H9 (cell line): ENCODE data around the gene ADCY5. TPM values are rescaled to one million over a fixed set of nuclear protein-coding genes. Genes with fewer than 3 reads are reported as not detected.
A peak's percentile ranks its signal among the peaks of the same experiment; 100 is the strongest.

Source experiments
- DNase-seq: peaks from one replicate; pipeline ENCODE4 v3.0.0-alpha.2; 2017
- H2AFZ ChIP-seq: one replicate; pipeline ENCODE4 v1.6.1; 2013; ENCODE audit warnings: mild to moderate bottlenecking, low read length, control low read depth, moderate library complexity
- H2AK5ac ChIP-seq: 2 replicates; pipeline ENCODE4 v1.6.1; 2013; ENCODE audit warnings: low read length, control low read depth, mixed read lengths; ENCODE audit not compliant: insufficient read length
- H2BK120ac ChIP-seq: one replicate; pipeline ENCODE4 v1.6.1; 2013; ENCODE audit warnings: low read depth, mild to moderate bottlenecking, low read length, control low read depth, inconsistent platforms; ENCODE audit not compliant: poor library complexity, severe bottlenecking
- H2BK12ac ChIP-seq: 2 replicates; pipeline ENCODE4 v1.6.1; 2013; ENCODE audit warnings: low read length, control low read depth, mixed read lengths, low read depth; ENCODE audit not compliant: insufficient read length
- H2BK15ac ChIP-seq: 2 replicates; pipeline ENCODE4 v1.6.1; 2013; ENCODE audit warnings: low read depth, low read length, control low read depth
- H2BK20ac ChIP-seq: one replicate; pipeline ENCODE4 v1.6.1; 2013; ENCODE audit warnings: low read depth, mild to moderate bottlenecking, low read length, control low read depth, inconsistent platforms; ENCODE audit not compliant: poor library complexity, severe bottlenecking
- H2BK5ac ChIP-seq: 2 replicates; pipeline ENCODE4 v1.6.1; 2013; ENCODE audit warnings: low read length, control low read depth, mixed read lengths; ENCODE audit not compliant: insufficient read length
- H3K14ac ChIP-seq: 2 replicates; pipeline ENCODE4 v1.6.1; 2013; ENCODE audit warnings: low read length, control low read depth; ENCODE audit not compliant: insufficient read depth
- H3K18ac ChIP-seq: 2 replicates; pipeline ENCODE4 v1.6.1; 2013; ENCODE audit warnings: low read depth, mild to moderate bottlenecking, mixed read lengths, low read length, control low read depth; ENCODE audit not compliant: insufficient read length
- H3K23ac ChIP-seq: 2 replicates; pipeline ENCODE4 v1.6.1; 2013; ENCODE audit warnings: low read length, control low read depth, mixed read lengths, low read depth; ENCODE audit not compliant: insufficient read length
- H3K23me2 ChIP-seq: 2 replicates; pipeline ENCODE4 v1.6.1; 2013; ENCODE audit warnings: low read depth, mild to moderate bottlenecking, mixed read lengths, low read length, control low read depth; ENCODE audit not compliant: insufficient read length, poor library complexity, severe bottlenecking
- H3K27ac ChIP-seq: 2 replicates; pipeline ENCODE4 v1.5.1; 2013; ENCODE audit warnings: low read length, control low read depth, mixed read lengths, low read depth; ENCODE audit not compliant: insufficient read length
- H3K27me3 ChIP-seq: 2 replicates; pipeline ENCODE4 v1.6.1; 2013; ENCODE audit warnings: low read length, control low read depth, inconsistent platforms; ENCODE audit not compliant: insufficient read depth
- H3K4ac ChIP-seq: 2 replicates; pipeline ENCODE4 v1.6.1; 2013; ENCODE audit warnings: low read depth, mild to moderate bottlenecking, control low read depth, inconsistent platforms, low read length, moderate library complexity
- H3K4me1 ChIP-seq: 2 replicates; pipeline ENCODE4 v1.6.1; 2013; ENCODE audit warnings: low read length, control low read depth, inconsistent platforms; ENCODE audit not compliant: insufficient read depth
- H3K4me2 ChIP-seq: 2 replicates; pipeline ENCODE4 v1.6.1; 2013; ENCODE audit warnings: low read length, control low read depth, mixed read lengths; ENCODE audit not compliant: insufficient read length, insufficient read depth
- H3K56ac ChIP-seq: 2 replicates; pipeline ENCODE4 v1.6.1; 2013; ENCODE audit warnings: low read depth, mild to moderate bottlenecking, mixed read lengths, low read length, control low read depth; ENCODE audit not compliant: insufficient read length
- H3K79me1 ChIP-seq: 2 replicates; pipeline ENCODE4 v1.6.1; 2013; ENCODE audit warnings: low read depth, mild to moderate bottlenecking, moderate library complexity, low read length, control low read depth, inconsistent platforms; ENCODE audit not compliant: insufficient read depth, poor library complexity, severe bottlenecking
- H3K79me2 ChIP-seq: 2 replicates; pipeline ENCODE4 v1.6.1; 2013; ENCODE audit warnings: low read length, control low read depth, inconsistent platforms; ENCODE audit not compliant: insufficient read depth
- H3K9ac ChIP-seq: 2 replicates; pipeline ENCODE4 v1.6.1; 2013; ENCODE audit warnings: low read length, control low read depth, mixed read lengths; ENCODE audit not compliant: insufficient read length; ENCODE audit errors: extremely low read depth
- H3K9me3 ChIP-seq: one replicate; pipeline ENCODE4 v1.6.1; 2013; ENCODE audit warnings: low read depth, low read length, inconsistent platforms; ENCODE audit not compliant: control insufficient read depth
- H3T11ph ChIP-seq: one replicate; pipeline ENCODE4 v1.6.1; 2013; ENCODE audit warnings: mild to moderate bottlenecking, low read length, control low read depth, inconsistent platforms
- H4K20me1 ChIP-seq: one replicate; pipeline ENCODE4 v1.6.1; 2013; ENCODE audit not compliant: control insufficient read depth, insufficient read length, insufficient read depth
- H4K5ac ChIP-seq: 2 replicates; pipeline ENCODE4 v1.6.1; 2013; ENCODE audit warnings: low read depth, mild to moderate bottlenecking, mixed read lengths, low read length, control low read depth; ENCODE audit not compliant: insufficient read length
- H4K8ac ChIP-seq: replicated peaks from 2 replicates; pipeline ENCODE4 v1.6.1; 2013; ENCODE audit warnings: low read length, control low read depth, mixed read lengths, low read depth; ENCODE audit not compliant: insufficient read length
- H4K91ac ChIP-seq: 2 replicates; pipeline ENCODE4 v1.6.1; 2013; ENCODE audit warnings: low read depth, mild to moderate bottlenecking, moderate library complexity, mixed read lengths, low read length, control low read depth; ENCODE audit not compliant: insufficient read length
- H3K27ac Mint-ChIP-seq, 3 experiments: 2 replicates in 2 of 3; 3 replicates in 1 of 3; pipeline ENCODE4 v1.8.0; 2020 to 2021; ENCODE audit warnings: mixed read lengths in 3 of 3, mild to moderate bottlenecking in 1 of 3, moderate library complexity in 1 of 3
- H3K27me3 Mint-ChIP-seq: 2 replicates; pipeline ENCODE4 v1.8.0; 2021; ENCODE audit warnings: low read depth, mild to moderate bottlenecking, moderate library complexity, mixed read lengths
- H3K36me3 Mint-ChIP-seq, 3 experiments: 2 replicates in 2 of 3; 3 replicates in 1 of 3; pipeline ENCODE4 v1.8.0; 2020 to 2021; ENCODE audit warnings: low read depth in 3 of 3, mixed read lengths in 3 of 3; ENCODE audit not compliant: insufficient read depth in 1 of 3
- H3K4me1 Mint-ChIP-seq, 2 experiments: 2 replicates each; pipeline ENCODE4 v1.8.0; 2020; ENCODE audit warnings: mixed read lengths in 2 of 2
- H3K4me3 Mint-ChIP-seq, 2 experiments: 2 replicates in 1 of 2; 3 replicates in 1 of 2; pipeline ENCODE4 v1.8.0; 2020 to 2021; ENCODE audit warnings: mild to moderate bottlenecking in 2 of 2, mixed read lengths in 2 of 2, moderate library complexity in 1 of 2
- H3K9me3 Mint-ChIP-seq, 2 experiments: 2 replicates in 1 of 2; 3 replicates in 1 of 2; pipeline ENCODE4 v1.8.0; 2020; ENCODE audit warnings: mild to moderate bottlenecking in 2 of 2, mixed read lengths in 2 of 2, moderate library complexity in 1 of 2
- CTCF ChIP-seq: fragments of 200-600 bp; sonication (generic); conservative IDR thresholded peaks from 3 replicates; pipeline ENCODE4 v1.8.0; 2021; ENCODE audit warnings: antibody characterized with exemption, mild to moderate bottlenecking
- WGBS: extraction: QIAGEN DNeasy Blood & Tissue Kit; methylation state at CpG from one replicate; pipeline ENCODE4 v1.1.7; 2013; ENCODE audit warnings: missing lambda C conversion rate, low lambda C conversion rate, mixed read lengths; ENCODE audit not compliant: insufficient read length; ENCODE audit errors: extremely low coverage; 5-methylcytosine and 5-hydroxymethylcytosine counted together
- total RNA-seq: library from RNA; stranded (reverse); gene quantifications from 2 replicates; pipeline ENCODE4 v1.2.1, GENCODE V29; 2021

ADCY5 gene
- total RNA-seq, 1 experiment from 2014 or later, result 5.0 TPM

GRCh38 chr3:123405936-123406510 lies 42.9 kb downstream of the ADCY5 start:
- Histone ChIP-seq H2BK20ac (no peak overlapping the region), H2BK15ac (no peak overlapping the region), H3K9ac (no peak overlapping the region), H3K9me3 (no peaks in the 10 kb centered on the region), H3K4ac (no peak overlapping the region), H3T11ph (no peak overlapping the region), H3K23me2 (no peaks in the 10 kb centered on the region), H3K14ac (no peak overlapping the region), H3K79me1 (no peaks in the 10 kb centered on the region), H4K5ac (no peak overlapping the region), H3K4me1 (peaks cover 2% of the 10 kb centered on the region), H3K56ac (no peak overlapping the region), H3K23ac (no peak overlapping the region), H3K18ac (no peak overlapping the region), H3K79me2 (no peaks in the 10 kb centered on the region), H2BK120ac (no peak overlapping the region), H4K20me1 (no peaks in the 10 kb centered on the region), H3K27ac (no peak overlapping the region), H2AFZ (no peak overlapping the region), H3K27me3 (no peaks in the 10 kb centered on the region), H3K4me2 (no peak overlapping the region), H2BK12ac (no peak overlapping the region), H2BK5ac (no peak overlapping the region), H4K91ac (no peak overlapping the region), H2AK5ac (no peak overlapping the region), H4K8ac (no peak overlapping the region)
- WGBS, result no CpG with 5 or more reads among the region's 8 CpGs
- Mint-ChIP-seq H3K4me1 (peaks cover 11 to 27% of the 10 kb centered on the region in 2 experiments), H3K9me3 (no peaks in the 10 kb centered on the region; a peak in 1 of 5 replicates), H3K27ac (peak overlapping the region in 2 of 3 experiments; percentile 26 to 71; a peak in 2 of 7 replicates), H3K4me3 (0 out of 5 replicates have a peak overlapping the region, but pooled peaks of 1 of the 2 experiments have one; percentile 32), H3K27me3 (peaks cover 10% of the 10 kb centered on the region), H3K36me3 (no peaks in the 10 kb centered on the region; a peak in 2 of 7 replicates)
- TF ChIP-seq CTCF, result no peak
- DNase-seq, result no peak
